H1 (cell line): ENCODE measurements around the gene USP24.

Source experiments
- CTBP2 ChIP-seq: IDR thresholded peaks from 2 replicates; pipeline ENCODE4 v1.7.0; 2011; ENCODE audit warnings: borderline replicate concordance, mild to moderate bottlenecking, moderate library complexity, mixed read lengths, low read length; ENCODE audit not compliant: insufficient read depth, insufficient read length
- EP300 ChIP-seq, 2 experiments: IDR thresholded peaks; 1 replicate in 1 of 2; 2 replicates in 1 of 2; pipeline ENCODE4 v1.6.1; 2011 to 2012; ENCODE audit warnings: low read depth in 2 of 2, low read length in 2 of 2, mild to moderate bottlenecking in 2 of 2, borderline replicate concordance in 1 of 2, inconsistent platforms in 1 of 2, moderate library complexity in 1 of 2
- POLR2AphosphoS5 ChIP-seq: IDR thresholded peaks from 2 replicates; pipeline ENCODE4 v1.6.1; 2011; ENCODE audit warnings: low read depth, low read length
- RAD21 ChIP-seq, 2 experiments: IDR thresholded peaks in 1 of 2; conservative IDR thresholded peaks in 1 of 2; 2 replicates each; pipeline ENCODE4 v1.6.1; 2011; ENCODE audit warnings: low read depth in 2 of 2, low read length in 2 of 2, improper control_type of control experiment in 1 of 2, inconsistent platforms in 1 of 2, mild to moderate bottlenecking in 1 of 2, moderate library complexity in 1 of 2
- TF ChIP-seq, protein P1 (sequence below), 3 experiments: IDR thresholded peaks; 1 replicate in 2 of 3; 2 replicates in 1 of 3; pipeline versions ENCODE4 v1.5.1 to v1.6.1; 2011; ENCODE audit warnings: low read length in 3 of 3, mild to moderate bottlenecking in 3 of 3, inconsistent platforms in 2 of 3, low read depth in 1 of 3, moderate library complexity in 1 of 3; ENCODE audit not compliant: insufficient read depth in 1 of 3; ENCODE audit errors: control extremely low read depth in 1 of 3

DNA sequence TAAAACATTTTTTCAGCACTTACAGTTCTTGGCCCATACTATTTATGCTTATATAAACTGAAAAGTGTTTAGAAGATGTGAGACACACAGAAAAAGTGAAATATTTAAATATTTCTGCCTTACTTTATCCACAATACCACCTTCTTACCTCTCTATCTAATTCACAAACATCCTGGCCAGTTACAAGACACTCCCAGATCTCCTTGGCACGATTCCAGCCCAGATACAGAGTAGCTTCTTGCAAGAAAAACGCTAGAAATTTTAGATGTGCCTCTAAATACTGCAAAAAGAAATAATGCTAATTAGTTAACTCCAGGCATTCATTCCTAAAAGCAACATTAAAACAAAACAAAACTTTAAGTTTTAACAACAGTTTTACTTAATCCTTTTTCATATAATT lies 68.4 kb downstream of the USP24 start:
- TF ChIP-seq, protein P1, sequence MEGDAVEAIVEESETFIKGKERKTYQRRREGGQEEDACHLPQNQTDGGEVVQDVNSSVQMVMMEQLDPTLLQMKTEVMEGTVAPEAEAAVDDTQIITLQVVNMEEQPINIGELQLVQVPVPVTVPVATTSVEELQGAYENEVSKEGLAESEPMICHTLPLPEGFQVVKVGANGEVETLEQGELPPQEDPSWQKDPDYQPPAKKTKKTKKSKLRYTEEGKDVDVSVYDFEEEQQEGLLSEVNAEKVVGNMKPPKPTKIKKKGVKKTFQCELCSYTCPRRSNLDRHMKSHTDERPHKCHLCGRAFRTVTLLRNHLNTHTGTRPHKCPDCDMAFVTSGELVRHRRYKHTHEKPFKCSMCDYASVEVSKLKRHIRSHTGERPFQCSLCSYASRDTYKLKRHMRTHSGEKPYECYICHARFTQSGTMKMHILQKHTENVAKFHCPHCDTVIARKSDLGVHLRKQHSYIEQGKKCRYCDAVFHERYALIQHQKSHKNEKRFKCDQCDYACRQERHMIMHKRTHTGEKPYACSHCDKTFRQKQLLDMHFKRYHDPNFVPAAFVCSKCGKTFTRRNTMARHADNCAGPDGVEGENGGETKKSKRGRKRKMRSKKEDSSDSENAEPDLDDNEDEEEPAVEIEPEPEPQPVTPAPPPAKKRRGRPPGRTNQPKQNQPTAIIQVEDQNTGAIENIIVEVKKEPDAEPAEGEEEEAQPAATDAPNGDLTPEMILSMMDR (IDR thresholded peaks at IDR 0.05; ENCODE audit: control extremely low read depth in 1 of 3, insufficient read depth in 1 of 3, low read depth in 1 of 3, low read length in 3 of 3): no peak
- TF ChIP-seq RAD21 (IDR thresholded peaks at IDR 0.05 in 1 of 2, conservative IDR thresholded peaks at IDR 0.05 in 1 of 2; ENCODE audit: low read depth in 2 of 2, low read length in 2 of 2) (no peak), POLR2AphosphoS5 (no peak), EP300 (IDR thresholded peaks at IDR 0.05; ENCODE audit: borderline replicate concordance in 1 of 2, low read depth in 2 of 2, low read length in 2 of 2) (no peak), CTBP2 (no peak)
